HAP-1 (cell line): ENCODE data around the gene IFNA1.
A peak's percentile ranks its signal among the peaks of the same experiment; 100 is the strongest.

Experiments
- DNase-seq, 2 experiments: peaks; one replicate each; pipeline ENCODE4 v3.0.0-alpha.2; 2016 to 2020; ENCODE audit warnings: low spot score in 2 of 2
- H3K27me3 ChIP-seq: fragments of 250-450 bp; sonication (Bioruptor Pico); 2 replicates; pipeline ENCODE4 v1.5.1; 2020; ENCODE audit warnings: low read depth, mild to moderate bottlenecking, moderate library complexity
- H3K36me3 ChIP-seq: fragments of 250-450 bp; sonication (Bioruptor Pico); replicated peaks from 2 replicates; pipeline ENCODE4 v1.5.1; 2020; ENCODE audit warnings: mild to moderate bottlenecking
- H3K4me1 ChIP-seq: fragments of 250-450 bp; sonication (Bioruptor Pico); 2 replicates; pipeline ENCODE4 v1.5.1; 2020; ENCODE audit warnings: mild to moderate bottlenecking
- H3K4me3 ChIP-seq: fragments of 250-450 bp; sonication (Bioruptor Pico); 2 replicates; pipeline ENCODE4 v1.5.1; 2020; ENCODE audit warnings: mild to moderate bottlenecking, moderate library complexity
- H3K9me3 ChIP-seq: fragments of 250-450 bp; sonication (Bioruptor Pico); 2 replicates; pipeline ENCODE4 v1.5.1; 2020; ENCODE audit warnings: mild to moderate bottlenecking, moderate library complexity
- in situ Hi-C: fragments of 300-500 bp; cut with MboI; formaldehyde crosslinking; loops from 3 replicates; pipeline ENCODE4 v1.14.3; 2020; ENCODE audit warnings: low sequenced_read_pairs, inconsistent platforms, mixed read lengths

Gene IFNA1

GRCh38 chr9:21440139-21440538, at the start of gene IFNA1:
IFNA1 (plus strand) TSS chr9:21440439; CDS start chr9:21440508, 69 bp downstream.
- no peak within 1 kb of the TSS for H3K4me3 ChIP-seq
- no peaks in the 10 kb centered on the region for H3K9me3 ChIP-seq
- no peak for DNase-seq
- in situ Hi-C loops: no loop called here
- no peaks in the 10 kb centered on the region for H3K4me1 ChIP-seq
- no peaks in the 10 kb centered on the region for H3K36me3 ChIP-seq
- H3K27me3 ChIP-seq: peaks cover 5% of the 10 kb centered on the region; the same call in 1 of the 2 replicates

GRCh38 chr9:21392270-21392669, 48.0 kb upstream of the IFNA1 start:
- peak; percentile 26 to 31 for DNase-seq
- Histone ChIP-seq H3K9me3 (no peaks in the 10 kb centered on the region), H3K27me3 (peaks cover 6% of the 10 kb centered on the region), H3K36me3 (no peaks in the 10 kb centered on the region), H3K4me1 (no peaks in the 10 kb centered on the region), H3K4me3 (no peak overlapping the region)
- in situ Hi-C loops: no loop called here

GRCh38 chr9:21395778-21396717, 44.2 kb upstream of the IFNA1 start:
- in situ Hi-C loops: no loop called here
- peak overlapping the region; percentile 32 for H3K4me3 ChIP-seq
- H3K4me1 ChIP-seq: no peaks in the 10 kb centered on the region
- peak; percentile 34 to 75 for DNase-seq
- H3K27me3 ChIP-seq: peaks cover 13% of the 10 kb centered on the region
- H3K36me3 ChIP-seq: no peaks in the 10 kb centered on the region
- H3K9me3 ChIP-seq: no peaks in the 10 kb centered on the region

GRCh38 chr9:21398955-21399489, 41.2 kb upstream of the IFNA1 start:
- Histone ChIP-seq H3K4me3 (no peak overlapping the region), H3K9me3 (no peaks in the 10 kb centered on the region), H3K4me1 (no peaks in the 10 kb centered on the region), H3K36me3 (no peaks in the 10 kb centered on the region), H3K27me3 (peaks cover 32% of the 10 kb centered on the region)
- no peak for DNase-seq
- in situ Hi-C loops: no loop called here

- peaks cover 34% of the 10 kb centered on the region for H3K27me3 ChIP-seq
- in situ Hi-C loops: no loop called here
Measured at GRCh38 chr9:21399956-21400355, 40.3 kb upstream of the IFNA1 start.

GRCh38 chr9:21402386-21403251, 37.6 kb upstream of the IFNA1 start:
- Histone ChIP-seq H3K36me3 (no peaks in the 10 kb centered on the region), H3K9me3 (no peaks in the 10 kb centered on the region), H3K27me3 (peaks cover 26% of the 10 kb centered on the region), H3K4me1 (no peaks in the 10 kb centered on the region), H3K4me3 (peak overlapping the region; percentile 16; the same call in 1 of the 2 replicates)
- in situ Hi-C loops: no loop called here
- DNase-seq: peak in 1 of 2 experiments; percentile 30

More at GRCh38 chr9:21399956-21400355, 40.3 kb upstream of the IFNA1 start:
- no peak for DNase-seq
- H3K4me1 ChIP-seq: no peaks in the 10 kb centered on the region
- H3K4me3 ChIP-seq: no peak overlapping the region
- H3K36me3 ChIP-seq: no peaks in the 10 kb centered on the region
- H3K9me3 ChIP-seq: no peaks in the 10 kb centered on the region

GRCh38 chr9:21404146-21404545, 36.1 kb upstream of the IFNA1 start:
- H3K36me3 ChIP-seq: no peaks in the 10 kb centered on the region
- H3K9me3 ChIP-seq: no peaks in the 10 kb centered on the region
- no peak overlapping the region for H3K4me3 ChIP-seq
- peaks cover 21% of the 10 kb centered on the region for H3K27me3 ChIP-seq
- H3K4me1 ChIP-seq: no peaks in the 10 kb centered on the region
- no peak for DNase-seq
- in situ Hi-C loops: no loop called here

GRCh38 chr9:21408817-21409216, 31.4 kb upstream of the IFNA1 start, which contains the start of gene IFNA8:
IFNA8 (plus strand) TSS chr9:21409117; CDS start chr9:21409177, 60 bp downstream.
- H3K4me1 ChIP-seq: no peaks in the 10 kb centered on the region
- H3K27me3 ChIP-seq: peaks cover 3% of the 10 kb centered on the region
- H3K4me3 ChIP-seq: no peak within 1 kb of the TSS
- in situ Hi-C loops: no loop called here
- no peaks in the 10 kb centered on the region for H3K36me3 ChIP-seq
- no peaks in the 10 kb centered on the region for H3K9me3 ChIP-seq
- no peak for DNase-seq

- in situ Hi-C loops: no loop called here
- DNase-seq: no peak
- Histone ChIP-seq H3K27me3 (no peaks in the 10 kb centered on the region; the same call in 1 of the 2 replicates), H3K4me1 (no peaks in the 10 kb centered on the region), H3K4me3 (no peak overlapping the region), H3K9me3 (no peaks in the 10 kb centered on the region), H3K36me3 (no peaks in the 10 kb centered on the region)
Measured at GRCh38 chr9:21412107-21412506, 28.1 kb upstream of the IFNA1 start.

- DNase-seq: no peak
- no peaks in the 10 kb centered on the region; the same call in 1 of the 2 replicates for H3K27me3 ChIP-seq
- in situ Hi-C loops: no loop called here
- no peaks in the 10 kb centered on the region for H3K9me3 ChIP-seq
- no peaks in the 10 kb centered on the region for H3K36me3 ChIP-seq
- H3K4me1 ChIP-seq: no peaks in the 10 kb centered on the region
- H3K4me3 ChIP-seq: no peak overlapping the region
Measured at GRCh38 chr9:21413151-21413550, 27.1 kb upstream of the IFNA1 start.

- no peak overlapping the region for H3K4me3 ChIP-seq
- no peaks in the 10 kb centered on the region for H3K9me3 ChIP-seq
- no peak for DNase-seq
- H3K27me3 ChIP-seq: no peaks in the 10 kb centered on the region; the same call in 1 of the 2 replicates
- H3K4me1 ChIP-seq: no peaks in the 10 kb centered on the region
- no peaks in the 10 kb centered on the region for H3K36me3 ChIP-seq
- in situ Hi-C loops: no loop called here
Measured at GRCh38 chr9:21413624-21414023, 26.6 kb upstream of the IFNA1 start.

GRCh38 chr9:21414220-21414940, 25.9 kb upstream of the IFNA1 start:
- no peak for DNase-seq
- in situ Hi-C loops: no loop called here
- Histone ChIP-seq H3K4me3 (no peak overlapping the region), H3K4me1 (no peaks in the 10 kb centered on the region), H3K36me3 (no peaks in the 10 kb centered on the region), H3K9me3 (no peaks in the 10 kb centered on the region), H3K27me3 (no peaks in the 10 kb centered on the region; the same call in 1 of the 2 replicates)
